GM20000 (cell line): ENCODE results near the gene C1orf174.

ENCODE experiments used
- DNase-seq: peaks from one replicate; pipeline ENCODE4 v3.0.0; 2012; ENCODE audit warnings: low spot score
- TF ChIP-seq, protein P1 (sequence below): IDR thresholded peaks from 2 replicates; pipeline ENCODE4 v1.5.1; 2012; ENCODE audit warnings: mild to moderate bottlenecking, control low read depth; ENCODE audit errors: extremely low read depth, missing control alignments

Gene C1orf174

DNA sequence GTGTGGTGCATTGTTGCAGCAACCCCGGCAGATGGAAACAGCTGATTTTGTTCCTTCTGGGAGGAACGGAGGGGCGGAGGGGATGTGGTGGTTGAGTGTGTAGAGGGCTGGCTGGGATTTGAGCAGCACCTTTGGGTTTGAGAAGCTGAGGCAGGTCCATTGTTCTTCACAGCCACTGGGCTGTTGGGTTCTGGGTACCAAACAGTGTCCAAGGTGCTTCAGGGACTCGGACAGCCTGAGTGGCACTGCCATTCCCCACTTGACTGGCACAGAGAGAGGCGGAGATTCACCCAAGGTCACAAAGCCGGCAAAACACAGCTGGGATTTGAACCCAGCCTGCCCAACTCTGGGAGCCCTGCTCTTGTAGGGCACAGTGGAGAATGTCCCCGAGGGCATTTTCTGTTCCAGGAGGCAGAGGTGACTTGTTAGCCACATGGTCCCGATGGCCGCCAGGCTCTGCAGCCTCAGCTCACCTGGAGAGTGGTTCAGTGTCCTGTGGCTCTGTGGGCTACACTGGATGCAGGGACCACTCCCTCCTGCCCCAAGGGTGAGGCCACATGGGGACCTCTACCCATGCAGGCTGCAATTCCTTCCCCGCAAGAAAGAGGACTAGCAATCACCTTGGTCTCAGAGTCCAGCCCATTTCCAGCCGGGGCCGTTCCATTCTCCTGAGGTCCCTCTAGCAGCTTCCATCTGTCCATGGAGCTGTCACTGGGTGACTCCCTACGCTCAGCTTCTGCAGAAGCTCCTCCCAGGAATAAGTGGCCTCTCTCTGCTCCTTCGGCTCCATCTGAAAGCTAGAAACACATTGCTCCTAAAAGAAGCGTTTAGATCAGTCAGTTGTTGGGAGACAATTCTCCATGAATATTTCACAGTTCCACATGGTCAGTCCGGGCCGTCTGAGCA lies 31.2 kb upstream of the C1orf174 start:
- TF ChIP-seq, protein P1, sequence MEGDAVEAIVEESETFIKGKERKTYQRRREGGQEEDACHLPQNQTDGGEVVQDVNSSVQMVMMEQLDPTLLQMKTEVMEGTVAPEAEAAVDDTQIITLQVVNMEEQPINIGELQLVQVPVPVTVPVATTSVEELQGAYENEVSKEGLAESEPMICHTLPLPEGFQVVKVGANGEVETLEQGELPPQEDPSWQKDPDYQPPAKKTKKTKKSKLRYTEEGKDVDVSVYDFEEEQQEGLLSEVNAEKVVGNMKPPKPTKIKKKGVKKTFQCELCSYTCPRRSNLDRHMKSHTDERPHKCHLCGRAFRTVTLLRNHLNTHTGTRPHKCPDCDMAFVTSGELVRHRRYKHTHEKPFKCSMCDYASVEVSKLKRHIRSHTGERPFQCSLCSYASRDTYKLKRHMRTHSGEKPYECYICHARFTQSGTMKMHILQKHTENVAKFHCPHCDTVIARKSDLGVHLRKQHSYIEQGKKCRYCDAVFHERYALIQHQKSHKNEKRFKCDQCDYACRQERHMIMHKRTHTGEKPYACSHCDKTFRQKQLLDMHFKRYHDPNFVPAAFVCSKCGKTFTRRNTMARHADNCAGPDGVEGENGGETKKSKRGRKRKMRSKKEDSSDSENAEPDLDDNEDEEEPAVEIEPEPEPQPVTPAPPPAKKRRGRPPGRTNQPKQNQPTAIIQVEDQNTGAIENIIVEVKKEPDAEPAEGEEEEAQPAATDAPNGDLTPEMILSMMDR, result no peak
- DNase-seq, result no peak

GRCh38 chr1:3930301-3931006 lies 30.4 kb upstream of the C1orf174 start:
- no peak for DNase-seq
- TF ChIP-seq, protein P1, result no peak

DNA sequence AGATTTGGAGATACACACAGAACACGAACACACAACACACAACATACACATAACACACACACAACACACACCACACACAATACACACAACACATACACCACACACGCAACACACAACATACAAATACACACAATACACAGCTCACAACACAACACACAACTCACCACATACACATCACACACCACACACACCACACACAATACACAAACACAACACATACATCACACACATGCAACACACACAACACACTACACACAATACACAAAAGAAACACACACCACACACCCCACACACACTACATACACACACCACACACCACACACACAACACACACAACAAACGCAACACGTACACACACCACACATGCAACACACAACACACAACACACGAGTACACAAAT lies 29.1 kb upstream of the C1orf174 start:
- TF ChIP-seq, protein P1, result no peak
- no peak for DNase-seq

DNA sequence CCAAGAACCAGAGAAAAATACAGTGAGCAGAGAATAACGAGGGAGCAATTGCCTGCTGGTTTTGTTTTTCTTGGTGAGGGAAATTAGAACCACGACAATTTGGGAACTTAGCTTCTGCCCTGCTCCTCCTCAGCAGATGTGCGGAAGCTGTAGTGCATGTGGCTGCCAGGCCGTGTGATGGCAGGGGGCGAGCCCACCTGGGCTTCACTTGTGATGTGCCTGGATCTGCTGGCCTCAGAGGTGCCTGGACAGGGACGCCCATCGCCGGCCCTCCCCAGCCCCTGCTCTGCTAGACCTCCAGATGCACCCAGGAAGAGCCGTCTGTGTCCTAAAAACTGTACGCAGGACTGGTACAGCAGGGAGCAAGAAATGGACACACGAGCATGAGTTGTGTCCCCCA lies 28.5 kb upstream of the C1orf174 start:
- TF ChIP-seq, protein P1, result no peak
- DNase-seq, result no peak

GRCh38 chr1:3926956-3927355 lies 26.9 kb upstream of the C1orf174 start:
- DNase-seq, result no peak
- TF ChIP-seq, protein P1, result no peak

DNA sequence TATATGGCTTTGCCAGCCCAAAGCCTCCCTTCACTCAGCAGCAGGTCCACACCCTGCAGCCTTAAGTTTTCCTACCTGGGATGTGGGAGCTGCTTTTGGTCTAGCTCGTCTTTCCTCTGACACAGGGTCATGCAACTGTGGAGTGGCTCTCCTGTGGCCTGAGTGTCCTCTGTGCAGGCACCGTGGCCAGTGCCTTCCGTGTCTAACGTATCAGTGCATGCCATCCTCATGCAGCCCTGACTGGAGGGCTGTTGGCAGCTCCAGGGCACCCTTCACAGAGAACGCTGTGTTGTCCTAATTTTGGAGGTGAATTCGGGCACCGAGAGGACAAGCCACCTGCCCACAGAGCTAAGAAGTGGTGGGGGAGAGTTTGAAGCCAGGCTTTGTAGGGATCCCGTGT lies 25.7 kb upstream of the C1orf174 start:
- TF ChIP-seq, protein P1, result no peak

DNA sequence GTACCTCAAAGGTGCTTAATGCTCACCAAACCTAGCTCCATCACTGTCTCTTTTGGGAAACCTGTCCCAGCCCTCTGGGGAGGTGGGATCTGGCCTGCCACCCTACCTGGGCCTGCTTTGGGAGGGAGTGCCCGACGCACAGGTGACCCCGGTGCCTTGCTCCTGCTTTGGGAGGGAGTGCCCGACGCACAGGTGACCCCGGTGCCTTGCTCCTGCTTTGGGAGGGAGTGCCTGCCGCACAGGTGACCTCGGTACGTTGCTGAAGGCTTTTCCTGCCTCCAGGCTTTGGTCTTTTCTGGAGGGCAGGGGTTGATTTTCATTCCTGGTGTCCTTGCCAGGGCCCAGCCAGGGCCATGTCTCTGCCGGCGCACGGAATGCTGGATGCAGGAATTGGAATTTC lies 25.2 kb upstream of the C1orf174 start:
- no peak for DNase-seq
- TF ChIP-seq, protein P1, result no peak

More for the DNA sequence above, 25.7 kb upstream of the C1orf174 start:
- no peak for DNase-seq
